Urinary bladder (tissue), 4 donors: ENCODE results near the gene RAP2B. TPM values are rescaled to one million over a fixed set of nuclear protein-coding genes. Genes with fewer than 3 reads are reported as not detected.
"Not testable (repeated sequence)": the region's sequence is repeated elsewhere in the genome, so short reads cannot be mapped to it uniquely, and the experiment has no call there.

Experiments used
- DNase-seq: peaks from one replicate; pipeline ENCODE4 v3.0.0-alpha.2; 2015; ENCODE audit errors: extremely low spot score
- H3K27ac ChIP-seq: one replicate; pipeline ENCODE4 v1.5.1; 2013; ENCODE audit warnings: low read depth, mild to moderate bottlenecking, moderate library complexity
- H3K36me3 ChIP-seq: one replicate; pipeline ENCODE4 v1.6.1; 2013; ENCODE audit warnings: mild to moderate bottlenecking, moderate library complexity; ENCODE audit not compliant: insufficient read depth
- H3K4me1 ChIP-seq: one replicate; pipeline ENCODE4 v1.6.1; 2013; ENCODE audit warnings: mild to moderate bottlenecking, moderate library complexity; ENCODE audit not compliant: insufficient read depth
- H3K4me3 ChIP-seq: one replicate; pipeline ENCODE4 v1.5.1; 2013; ENCODE audit warnings: low read depth, low read length
- WGBS: extraction: QIAGEN DNeasy Blood & Tissue Kit; methylation state at CpG from one replicate; pipeline ENCODE4 v1.1.7; 2013; 5-methylcytosine and 5-hydroxymethylcytosine counted together
- polyA plus RNA-seq: library from polyadenylated mRNA; stranded (reverse); fragments of 200-250 nt; gene quantifications from one replicate; pipeline ENCODE4 v1.2.3, GENCODE V29; 2013
- total RNA-seq: library from RNA; depleted of rRNA; stranded (reverse); fragments of >200 nt; gene quantifications from one replicate; pipeline ENCODE4 v1.2.3, GENCODE V29; 2014
- donor health status: healthy with polysubstance abuse.
- donor health status: healthy.

The RAP2B gene
- total RNA-seq, result 20.1 TPM
- polyA plus RNA-seq, result 6.1 TPM

DNA sequence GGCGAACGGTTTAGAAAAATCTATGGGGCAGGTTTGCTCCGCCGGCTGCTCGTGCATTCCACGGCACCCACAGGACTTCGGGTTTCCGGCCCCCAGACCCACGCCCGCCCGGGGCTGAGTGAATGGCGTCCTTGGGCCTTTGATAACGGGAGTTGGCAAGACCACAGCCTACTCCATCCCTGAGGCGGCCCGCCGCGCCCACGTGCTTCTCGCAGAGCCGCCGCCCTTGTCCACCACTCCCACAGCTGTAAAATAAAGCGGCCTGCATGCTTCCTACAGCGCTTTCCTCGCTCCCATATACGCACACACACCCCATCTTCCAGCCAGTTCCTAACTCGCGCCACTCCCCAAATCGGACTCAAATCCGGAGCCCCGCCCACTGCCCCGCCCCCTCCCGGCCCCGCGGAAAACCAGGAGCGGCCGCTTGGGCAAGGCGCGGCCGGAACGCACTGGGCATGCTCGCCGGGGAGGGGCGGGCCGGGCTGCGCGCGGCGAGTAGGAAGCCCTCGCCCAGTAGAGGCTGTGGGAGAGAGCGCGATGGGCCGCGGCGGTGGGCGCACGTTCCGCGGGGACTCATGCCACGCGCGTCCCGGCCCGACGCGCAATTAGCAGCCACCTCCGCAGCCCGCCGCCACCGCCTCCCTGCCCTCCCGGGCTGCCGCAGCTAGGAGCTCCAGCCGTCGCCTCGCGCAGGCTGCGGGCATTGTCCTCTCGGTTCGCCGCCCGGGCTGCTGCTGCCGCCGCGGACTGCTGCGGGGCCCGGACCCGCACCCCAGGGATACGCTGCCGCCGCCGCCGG, at the start of gene RAP2B:
Gene RAP2B, plus strand, starts transcription at position 513 of the 799 bp plus-strand sequence. CDS start 468 bp downstream, outside the sequence.
- H3K27ac ChIP-seq, result peak within 1 kb of the TSS; percentile 97
- peak; percentile 89 for DNase-seq
- under 1% methylated on average over 91 of the region's 91 CpGs for WGBS

DNA sequence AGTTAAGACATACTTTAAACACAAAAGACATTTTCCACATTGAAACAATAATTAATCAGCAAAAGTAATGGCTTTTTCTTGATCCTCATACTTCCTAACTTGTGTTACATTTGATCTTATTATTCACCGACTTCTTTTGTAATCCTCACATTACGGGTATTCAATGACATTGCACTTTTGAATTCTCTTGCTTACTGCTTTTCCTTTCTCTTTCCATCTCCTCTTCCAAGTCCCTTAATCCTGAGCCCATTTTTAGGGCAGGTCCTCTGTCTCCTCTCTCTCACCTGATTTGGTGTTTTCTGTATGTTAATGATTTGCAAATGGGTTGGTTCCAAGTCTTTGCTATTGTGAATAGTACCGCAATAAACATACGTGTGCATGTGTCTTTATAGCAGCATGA, 48.5 kb upstream of the RAP2B start:
- DNase-seq, result no peak
- Histone ChIP-seq H3K27ac (no peak overlapping the region), H3K36me3 (no peaks in the 10 kb centered on the region), H3K4me1 (no peaks in the 10 kb centered on the region), H3K4me3 (no peak overlapping the region)
- 97% methylated on average over 4 of the region's 4 CpGs for WGBS

More for the DNA sequence above, at the start of gene RAP2B:
- Histone ChIP-seq H3K36me3 (no peaks in the 10 kb centered on the region), H3K4me3 (peak within 1 kb of the TSS; percentile 92), H3K4me1 (no peaks in the 10 kb centered on the region)

DNA sequence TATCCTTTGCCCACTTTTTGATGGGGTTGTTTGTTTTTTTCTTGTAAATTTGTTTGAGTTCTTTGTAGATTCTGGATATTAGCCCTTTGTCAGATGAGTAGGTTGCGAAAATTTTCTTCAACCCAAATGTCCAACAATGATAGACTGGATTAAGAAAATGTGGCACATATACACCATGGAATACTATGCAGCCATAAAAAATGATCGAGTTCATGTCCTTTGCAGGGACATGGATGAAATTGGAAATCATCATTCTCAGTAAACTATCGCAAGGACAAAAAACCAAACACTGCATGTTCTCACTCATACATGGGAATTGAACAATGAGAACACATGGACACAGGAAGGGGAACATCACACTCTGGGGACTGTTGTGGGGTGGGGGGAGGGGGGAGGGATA, 47.8 kb upstream of the RAP2B start:
- not testable (repeated sequence) for H3K4me1 ChIP-seq, H3K4me3 ChIP-seq, H3K36me3 ChIP-seq, H3K27ac ChIP-seq, DNase-seq
- WGBS, result 96% methylated on average over 3 of the region's 3 CpGs

DNA sequence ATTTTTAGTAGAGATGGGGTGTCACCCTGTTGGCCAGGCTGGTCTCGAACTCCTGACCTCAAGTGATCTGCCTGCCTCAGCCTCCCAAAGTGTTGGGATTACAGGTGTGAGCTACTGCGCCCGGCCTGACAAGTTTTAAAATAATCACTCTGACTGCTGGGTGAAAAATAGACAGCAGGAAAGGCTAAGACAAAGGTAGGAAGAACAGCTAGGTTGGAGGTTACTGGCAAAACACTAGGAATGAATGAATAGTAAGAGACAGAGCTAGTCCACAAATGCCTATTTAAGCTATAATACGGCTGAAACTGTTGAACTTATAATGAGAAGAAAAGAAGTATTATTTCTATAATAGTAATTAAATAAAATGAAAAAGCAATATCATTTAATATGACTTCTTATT, 46.7 kb upstream of the RAP2B start:
- Histone ChIP-seq H3K27ac (no peak overlapping the region), H3K4me3 (no peak overlapping the region), H3K4me1 (no peaks in the 10 kb centered on the region), H3K36me3 (no peaks in the 10 kb centered on the region)
- 89% methylated on average over 4 of the region's 4 CpGs for WGBS
- DNase-seq, result no peak

DNA sequence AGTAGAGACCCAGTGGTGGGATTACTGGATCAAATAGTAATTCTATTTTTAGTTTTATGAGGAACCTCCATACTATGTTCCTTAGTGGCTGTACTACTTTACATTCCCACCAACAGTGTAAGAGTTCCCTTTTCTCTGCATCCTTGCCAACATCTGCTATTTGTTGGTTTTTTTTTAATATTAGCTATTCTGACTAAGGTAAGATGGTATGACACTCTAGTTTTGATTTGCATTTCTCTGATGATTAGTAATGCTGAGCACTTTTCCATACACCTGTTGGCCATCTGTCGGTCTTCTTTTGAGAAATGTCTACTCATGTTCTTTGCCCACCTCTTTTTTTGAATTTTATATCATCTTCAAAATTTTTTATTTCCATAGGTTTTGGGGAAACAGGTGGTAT, 34.2 kb upstream of the RAP2B start:
- Histone ChIP-seq H3K4me1 (no peaks in the 10 kb centered on the region), H3K36me3 (no peaks in the 10 kb centered on the region), H3K4me3 (no peak overlapping the region), H3K27ac (no peak overlapping the region)
- WGBS, result 99% methylated on average over 1 of the region's 1 CpG
- no peak for DNase-seq

DNA sequence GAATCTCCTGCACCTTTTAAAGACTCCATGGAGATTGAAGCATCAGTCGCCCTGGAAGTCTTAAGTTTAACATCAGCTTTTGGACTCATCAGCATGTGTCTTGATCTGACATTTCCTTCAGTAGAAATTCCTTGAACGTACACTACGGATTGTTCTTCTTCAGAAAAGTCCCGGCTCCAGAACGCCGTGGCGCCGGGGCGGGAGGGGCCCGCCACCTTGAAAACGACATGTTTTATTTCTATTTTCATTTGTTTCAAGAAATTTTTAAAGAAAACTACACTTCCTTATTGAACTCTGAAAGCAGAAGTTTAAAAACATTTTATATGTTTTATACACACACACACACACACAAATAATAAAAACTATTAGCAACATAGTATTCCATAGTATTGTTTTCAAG, 32.6 kb upstream of the RAP2B start:
- Histone ChIP-seq H3K36me3 (no peaks in the 10 kb centered on the region), H3K27ac (no peak overlapping the region), H3K4me3 (no peak overlapping the region), H3K4me1 (no peaks in the 10 kb centered on the region)
- 89% methylated on average over 11 of the region's 11 CpGs for WGBS
- no peak for DNase-seq

DNA sequence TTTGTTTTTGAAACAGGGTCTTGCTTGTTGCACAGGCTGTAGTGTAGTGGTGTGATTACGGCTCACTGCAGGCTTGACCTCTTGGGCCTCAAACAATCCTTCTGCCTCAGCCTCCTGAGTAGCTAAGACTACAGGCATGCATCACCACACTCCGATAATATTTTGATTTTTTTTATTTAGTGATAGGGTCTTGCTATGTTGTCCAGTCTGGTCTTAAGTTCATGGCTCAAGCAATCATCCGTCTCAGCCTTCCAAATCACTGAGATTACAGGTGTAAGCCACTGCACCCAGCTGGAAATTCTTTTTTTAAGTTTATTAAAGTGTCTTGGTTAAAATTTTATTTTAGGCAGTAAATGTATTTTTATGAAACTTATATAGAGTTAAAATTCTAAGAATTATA, 32.2 kb upstream of the RAP2B start:
- 94% methylated on average over 3 of the region's 3 CpGs for WGBS
- Histone ChIP-seq H3K4me3 (no peak overlapping the region), H3K36me3 (no peaks in the 10 kb centered on the region), H3K4me1 (no peaks in the 10 kb centered on the region), H3K27ac (no peak overlapping the region)
- no peak for DNase-seq

DNA sequence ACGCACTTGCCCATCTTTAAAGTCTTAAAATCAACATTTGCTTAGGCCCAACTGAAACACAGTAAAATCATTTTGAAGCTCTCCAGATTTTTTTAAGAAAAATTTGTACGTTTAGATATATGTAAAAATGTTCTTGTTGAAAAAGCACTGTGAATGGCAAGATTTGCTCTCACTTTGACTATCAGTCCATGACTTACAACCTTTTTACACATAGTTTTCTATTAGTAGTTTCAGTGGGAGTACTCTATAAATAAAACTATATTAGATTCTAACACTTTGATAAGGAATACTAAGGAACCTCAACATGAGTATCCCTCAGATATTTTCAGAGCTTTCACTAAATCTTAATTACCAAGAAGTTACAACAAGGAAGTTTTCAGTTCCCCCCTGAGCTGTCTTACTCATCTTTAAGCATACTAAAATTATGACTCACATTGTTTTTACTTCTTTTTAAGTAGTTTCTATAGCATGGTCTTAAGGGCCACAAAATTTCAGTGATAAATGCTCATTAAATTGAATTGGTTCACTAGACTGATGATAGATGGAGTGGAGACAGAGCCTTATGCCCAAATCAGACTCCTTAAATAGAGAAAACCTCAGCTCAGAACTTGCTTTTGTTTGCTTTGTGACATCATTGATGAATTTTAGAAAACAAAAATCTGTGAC, 31.6 kb upstream of the RAP2B start:
- H3K4me1 ChIP-seq, result no peaks in the 10 kb centered on the region
- 72% methylated on average over 2 of the region's 2 CpGs for WGBS
- H3K4me3 ChIP-seq, result no peak overlapping the region
- DNase-seq, result no peak
- no peak overlapping the region for H3K27ac ChIP-seq
- no peaks in the 10 kb centered on the region for H3K36me3 ChIP-seq

DNA sequence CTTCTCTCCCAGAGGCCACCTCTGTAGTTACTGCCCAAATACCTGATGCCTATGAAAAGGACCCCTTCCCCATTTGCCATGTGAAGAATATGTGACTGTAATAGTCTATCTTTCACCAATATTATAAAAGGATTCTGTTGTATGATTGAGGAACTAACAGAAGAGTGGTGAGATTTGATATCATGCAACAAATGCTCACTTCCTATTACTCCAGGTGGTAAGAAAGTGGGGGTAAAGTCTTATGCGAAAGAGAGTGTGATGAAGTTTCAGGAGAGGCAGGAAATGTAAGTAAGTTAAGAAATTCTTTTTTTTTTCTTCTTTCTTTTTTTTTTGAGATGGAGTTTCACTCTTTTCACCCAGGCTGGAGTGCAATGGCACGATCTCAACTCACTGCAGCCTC, 24.4 kb upstream of the RAP2B start:
- DNase-seq, result no peak
- WGBS, result 91% methylated on average over 2 of the region's 2 CpGs
- Histone ChIP-seq H3K4me1 (no peaks in the 10 kb centered on the region), H3K4me3 (no peak overlapping the region), H3K27ac (no peak overlapping the region), H3K36me3 (no peaks in the 10 kb centered on the region)

DNA sequence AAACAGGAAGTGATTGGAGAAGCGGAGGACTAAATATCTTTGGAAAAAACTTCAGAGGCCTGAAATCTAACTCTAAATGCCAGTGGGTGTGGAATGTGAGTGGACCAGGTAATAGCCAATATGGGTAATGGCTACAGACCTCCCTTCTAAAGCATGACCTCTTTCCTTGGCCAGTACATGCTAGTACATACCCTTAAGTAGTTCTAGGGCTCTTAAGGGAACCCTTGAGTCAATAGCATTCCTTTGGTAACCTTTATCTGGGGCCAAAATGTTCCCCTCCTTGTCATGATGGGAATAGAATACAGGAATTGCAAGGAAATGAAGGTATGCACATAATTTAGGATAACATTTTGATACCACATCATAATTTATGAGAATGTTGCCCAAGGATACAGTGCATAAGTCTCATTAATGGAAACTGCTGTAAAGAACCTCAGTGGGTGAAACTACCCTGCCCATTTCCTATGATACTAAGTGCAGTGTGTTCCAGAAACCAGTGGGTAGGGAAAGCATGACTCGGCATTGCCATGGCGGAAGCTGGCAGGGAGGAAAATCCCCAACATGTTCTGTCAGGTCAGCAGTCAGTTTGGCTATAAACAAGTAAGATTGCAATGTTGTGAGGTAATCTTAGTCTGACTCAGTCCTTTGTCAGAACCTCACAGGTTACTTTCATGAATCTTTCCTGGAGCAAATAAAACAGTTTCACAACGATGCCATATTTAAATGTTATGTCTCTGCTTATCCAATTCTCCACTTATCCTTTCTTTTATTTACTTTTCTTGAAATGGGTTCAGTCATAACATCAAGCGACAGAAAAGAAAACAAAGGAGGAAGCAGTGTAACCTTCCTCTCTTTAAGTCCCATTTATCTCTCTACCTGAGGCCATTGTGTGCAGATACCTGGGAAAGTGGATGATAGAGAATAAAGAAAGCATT, 23.5 kb upstream of the RAP2B start:
- no peak overlapping the region for H3K4me3 ChIP-seq
- no peaks in the 10 kb centered on the region for H3K36me3 ChIP-seq
- 55% methylated on average over 5 of the region's 5 CpGs for WGBS
- peak; percentile 79 for DNase-seq
- no peaks in the 10 kb centered on the region for H3K4me1 ChIP-seq
- peak overlapping the region; percentile 66 for H3K27ac ChIP-seq

DNA sequence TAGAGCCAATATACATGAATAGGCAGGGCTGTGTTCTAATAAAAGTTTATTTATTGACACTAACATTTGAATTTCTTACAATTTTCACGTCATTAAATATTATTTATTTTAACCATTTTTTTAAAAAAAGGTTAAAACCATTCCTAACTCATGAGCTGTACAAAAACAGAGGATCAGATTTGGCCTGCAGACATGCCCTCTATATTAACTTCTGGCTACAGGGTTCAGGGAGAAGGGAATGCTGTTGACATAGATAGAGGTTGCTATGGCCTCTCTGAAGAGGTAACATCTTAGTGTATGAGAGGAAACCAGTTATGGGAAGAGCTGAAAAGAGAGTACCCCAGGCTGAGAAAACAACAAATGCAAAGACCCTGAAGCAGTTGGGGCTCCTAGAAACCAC, 19.1 kb upstream of the RAP2B start:
- Histone ChIP-seq H3K4me3 (no peak overlapping the region), H3K36me3 (no peaks in the 10 kb centered on the region), H3K27ac (no peak overlapping the region), H3K4me1 (no peaks in the 10 kb centered on the region)
- WGBS, result 47% methylated on average over 1 of the region's 1 CpG
- no peak for DNase-seq

DNA sequence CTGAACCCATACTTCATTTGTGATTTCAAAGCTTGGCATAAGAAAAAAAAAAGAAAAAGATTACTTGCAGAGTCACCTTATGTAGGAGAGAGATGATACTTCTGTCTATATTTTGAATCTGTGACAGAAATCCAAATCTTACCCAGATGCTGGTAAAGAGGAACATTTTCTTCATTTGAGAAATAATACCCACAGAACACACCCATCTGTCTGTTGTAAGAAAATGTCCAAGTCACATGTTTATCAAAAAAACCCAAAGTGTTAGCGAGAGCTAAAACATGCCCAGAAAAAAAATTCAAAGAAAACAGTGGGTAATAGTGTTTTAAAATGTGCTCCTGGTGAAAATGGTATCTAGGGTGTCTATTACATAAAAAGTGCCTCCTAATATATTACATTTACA, 18.0 kb upstream of the RAP2B start:
- H3K4me1 ChIP-seq, result no peaks in the 10 kb centered on the region
- H3K27ac ChIP-seq, result no peak overlapping the region
- DNase-seq, result no peak
- no peaks in the 10 kb centered on the region for H3K36me3 ChIP-seq
- 84% methylated on average over 1 of the region's 1 CpG for WGBS
- no peak overlapping the region for H3K4me3 ChIP-seq

DNA sequence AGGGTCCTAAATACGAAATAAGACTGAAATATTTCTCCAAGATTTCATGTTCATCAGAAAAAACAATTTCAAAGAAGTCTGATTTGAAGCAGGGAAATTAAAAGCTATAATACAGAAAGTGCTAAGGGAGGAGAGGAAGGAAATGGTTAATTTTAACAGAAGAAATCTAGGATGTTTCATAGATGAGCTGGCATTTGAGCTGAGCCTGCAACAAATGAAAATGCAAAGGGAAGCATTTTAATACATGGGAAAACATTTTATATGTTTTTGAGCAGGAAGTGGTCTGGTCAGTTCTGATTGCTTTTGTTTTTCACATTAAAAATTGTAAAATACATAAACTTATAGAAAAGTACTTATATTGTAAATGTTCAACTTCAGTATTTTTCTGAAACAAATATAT, 17.2 kb upstream of the RAP2B start:
- Histone ChIP-seq H3K27ac (no peak overlapping the region), H3K36me3 (no peaks in the 10 kb centered on the region), H3K4me1 (no peaks in the 10 kb centered on the region), H3K4me3 (no peak overlapping the region)
- WGBS, result 91% methylated on average over 1 of the region's 1 CpG
- DNase-seq, result no peak
